Inferior parietal cortex (tissue), 1 donor: ENCODE measurements around the gene RAP2C.

Experiments
- DNase-seq: peaks from one replicate; pipeline ENCODE4 v3.0.0-alpha.2; 2016; ENCODE audit errors: extremely low spot score

Gene RAP2C

GRCh38 chrX:132219343-132219768 lies at the start of gene RAP2C:
Gene RAP2C (minus strand): TSS chrX:132219447. CDS start chrX:132217268, 2,179 bp downstream.
- DNase-seq: peak; percentile 66

- no peak for DNase-seq
Measured at GRCh38 chrX:132267392-132267791, 48.1 kb upstream of the RAP2C start.

- no peak for DNase-seq
Measured at GRCh38 chrX:132266583-132267355, 47.5 kb upstream of the RAP2C start.

DNA sequence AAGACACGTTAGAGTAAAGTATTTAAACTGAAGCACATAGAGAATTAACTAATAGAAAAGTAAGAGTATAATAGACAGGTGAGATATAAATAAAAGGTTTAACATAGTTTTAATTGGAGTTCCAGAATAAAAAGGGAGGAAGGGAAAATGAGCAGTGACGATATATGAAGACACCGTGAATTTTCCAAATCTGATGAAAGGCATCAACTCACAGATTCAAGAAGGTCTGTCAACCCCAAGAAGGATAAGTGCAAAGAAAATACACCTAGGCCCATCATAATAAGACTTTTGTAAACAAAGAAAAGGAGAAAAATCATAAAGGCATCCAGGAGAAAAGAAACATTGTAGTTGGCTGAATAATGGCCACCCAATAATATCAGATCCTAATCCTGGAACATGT lies 43.9 kb upstream of the RAP2C start:
- DNase-seq: no peak

- no peak for DNase-seq
Measured at GRCh38 chrX:132258509-132258908, 39.3 kb upstream of the RAP2C start.

- DNase-seq: no peak
Measured at GRCh38 chrX:132257116-132257515, 37.9 kb upstream of the RAP2C start.

DNA sequence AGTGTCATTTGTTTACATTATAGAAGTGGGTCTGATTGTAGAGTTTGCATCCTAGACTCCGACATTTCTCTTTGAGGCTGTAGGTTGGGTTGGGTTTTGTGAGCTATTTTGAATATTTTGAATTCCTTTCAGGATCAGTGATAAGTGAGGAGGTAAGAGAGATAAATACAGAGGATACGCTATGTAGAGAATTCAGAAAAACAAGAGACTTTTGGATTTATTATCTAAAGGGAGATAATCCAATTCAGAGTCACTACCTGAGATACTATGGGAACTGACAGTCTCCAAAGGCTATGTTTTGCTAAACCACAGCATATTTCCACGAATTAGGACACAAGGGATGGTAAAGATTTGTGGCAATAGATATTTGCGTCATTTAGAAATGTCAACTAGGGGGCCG lies 16.9 kb upstream of the RAP2C start:
- DNase-seq: no peak

GRCh38 chrX:132235488-132235887 lies 16.2 kb upstream of the RAP2C start:
- no peak for DNase-seq

DNA sequence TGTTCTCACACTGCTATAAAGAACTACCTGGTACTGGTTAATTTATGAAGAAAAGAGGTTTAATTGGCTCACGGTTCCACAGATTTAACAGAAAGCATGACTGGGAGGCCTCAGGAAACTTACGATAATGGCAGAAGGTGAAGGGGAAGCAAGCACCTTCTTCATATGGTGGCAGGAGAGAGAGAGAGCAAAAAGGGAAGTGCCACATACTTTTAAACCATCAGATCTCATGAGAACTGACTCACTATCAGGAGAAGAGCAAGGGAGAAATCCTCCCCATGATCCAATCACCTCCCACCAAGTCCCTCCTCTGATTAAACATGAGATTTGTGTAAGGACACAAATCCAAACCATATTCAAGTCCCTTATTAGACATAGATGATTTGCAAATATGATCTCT lies 12.3 kb upstream of the RAP2C start:
- DNase-seq: no peak

- DNase-seq: no peak
Measured at GRCh38 chrX:132227383-132228112, 8.3 kb upstream of the RAP2C start.

DNA sequence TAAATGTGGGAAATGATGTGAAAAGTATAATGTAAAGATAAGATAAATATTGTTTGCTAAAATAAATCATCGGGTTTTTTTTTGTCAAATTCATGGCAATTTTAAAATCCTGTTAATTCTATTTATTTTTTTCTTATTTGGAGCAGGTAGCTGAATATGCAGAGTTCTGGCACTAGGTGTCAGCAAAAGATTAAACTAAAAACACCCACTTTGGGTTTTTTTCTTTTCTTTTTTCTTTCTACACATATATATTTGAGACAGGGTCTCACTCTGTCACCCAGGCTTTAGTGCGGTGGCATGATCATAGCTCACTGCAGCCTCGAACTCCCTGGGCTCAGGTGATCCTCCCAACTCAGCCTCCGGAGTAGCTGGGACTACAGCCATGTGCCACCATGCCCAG lies 6.9 kb upstream of the RAP2C start:
- no peak for DNase-seq

GRCh38 chrX:132218100-132218812 lies 991 bp downstream of the RAP2C start:
- peak; percentile 73 for DNase-seq

DNA sequence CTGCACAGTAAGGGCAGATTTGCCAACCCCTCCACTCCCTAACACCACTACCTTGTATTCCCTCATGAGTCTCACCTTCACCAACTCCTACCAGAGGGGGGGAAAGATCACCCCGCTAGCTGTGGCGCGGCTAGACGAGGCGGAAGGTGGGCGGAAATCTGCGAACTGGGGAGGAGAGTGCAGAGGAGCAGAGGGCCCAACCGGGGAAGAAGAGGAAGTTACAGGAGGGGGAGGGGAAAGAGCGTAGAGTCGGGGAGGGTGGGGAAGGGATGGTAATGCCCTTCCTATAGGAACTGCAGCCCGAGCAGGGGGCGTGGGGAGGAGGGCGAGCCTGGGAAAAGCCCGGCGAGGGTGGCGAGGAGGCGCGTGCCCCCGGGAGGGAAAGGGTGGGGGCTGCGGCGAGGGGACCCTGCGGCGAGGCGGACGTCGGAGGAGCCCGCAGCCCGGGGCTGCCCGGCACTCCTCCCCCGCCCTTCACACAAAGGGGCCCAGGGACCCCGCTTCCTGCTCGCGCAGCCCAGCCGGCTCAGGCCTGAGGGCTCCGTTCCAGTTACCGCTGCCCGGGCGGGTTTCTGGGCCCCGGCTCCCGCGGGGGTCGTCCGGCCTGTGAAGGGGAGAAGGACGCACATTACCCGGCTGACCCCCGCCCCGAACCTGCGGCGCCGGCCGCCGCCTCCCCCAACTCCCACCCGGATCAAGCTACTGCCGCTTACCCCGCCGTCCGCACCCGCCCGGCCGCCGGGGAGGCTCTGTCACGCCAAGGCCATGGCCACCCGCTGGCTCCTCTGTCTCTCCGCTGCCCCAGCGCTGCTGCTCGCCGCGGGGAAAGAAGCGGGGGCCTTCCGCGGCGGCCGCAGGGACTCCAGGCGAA lies 1.8 kb downstream of the RAP2C start:
- DNase-seq: peak; percentile 18

GRCh38 chrX:132216806-132217202 lies 2.4 kb downstream of the RAP2C start:
- DNase-seq: no peak

- DNase-seq: no peak
Measured at GRCh38 chrX:132216283-132216682, 3.0 kb downstream of the RAP2C start.

- DNase-seq: no peak
Measured at GRCh38 chrX:132214518-132214917, 4.7 kb downstream of the RAP2C start.

DNA sequence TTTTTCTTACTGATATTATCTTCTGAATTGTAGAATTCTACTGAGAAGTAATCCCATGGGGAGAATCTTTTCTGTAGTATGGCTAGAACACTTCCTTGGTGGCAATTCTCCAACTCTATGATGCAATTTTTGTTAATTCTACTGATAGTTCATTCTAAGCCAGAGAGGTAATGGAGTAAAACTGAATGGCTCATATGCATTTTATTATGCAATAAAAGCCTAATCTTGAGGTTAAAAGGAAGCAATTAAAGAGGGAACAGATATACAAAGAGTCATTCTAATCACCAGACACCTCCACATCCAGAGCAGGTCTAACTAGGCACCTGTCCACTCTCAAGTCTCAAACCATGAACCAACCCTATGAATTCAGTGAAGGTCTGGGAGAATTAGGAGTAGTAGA lies 9.7 kb downstream of the RAP2C start:
- no peak for DNase-seq

- DNase-seq: no peak
Measured at GRCh38 chrX:132208422-132208821, 10.8 kb downstream of the RAP2C start.

- DNase-seq: no peak
Measured at GRCh38 chrX:132207996-132208395, 11.3 kb downstream of the RAP2C start.

- no peak for DNase-seq
Measured at GRCh38 chrX:132206259-132206658, 13.0 kb downstream of the RAP2C start.

DNA sequence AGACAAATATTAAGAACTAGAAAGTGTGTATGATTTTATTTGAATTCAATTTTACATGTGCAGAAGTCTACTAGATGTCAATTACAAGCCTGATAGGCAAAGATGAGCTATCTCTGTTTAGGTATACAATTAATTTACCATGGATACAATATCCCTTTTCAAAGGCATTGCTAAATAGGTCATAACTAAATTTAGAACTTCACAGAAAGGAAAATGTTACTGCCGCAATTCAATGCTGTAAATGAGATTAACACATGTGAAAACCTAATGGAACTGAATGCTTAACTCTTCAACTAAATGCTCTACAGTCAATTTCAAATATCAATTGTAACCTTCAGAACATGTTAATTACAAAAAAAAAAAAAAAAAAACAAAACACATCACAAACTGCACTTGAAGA lies 14.6 kb downstream of the RAP2C start:
- no peak for DNase-seq

- DNase-seq: no peak
Measured at GRCh38 chrX:132200976-132201375, 18.3 kb downstream of the RAP2C start.
